Activated T-helper 1 cell treated with Interleukin-2 at 50 U/mL for 16 hours (primary cell): ENCODE results near the gene FCMR.

Source experiments
- DNase-seq: peaks from one replicate; pipeline ENCODE4 v3.0.0-alpha.2; 2020; ENCODE audit warnings: low read depth

FCMR gene

DNA sequence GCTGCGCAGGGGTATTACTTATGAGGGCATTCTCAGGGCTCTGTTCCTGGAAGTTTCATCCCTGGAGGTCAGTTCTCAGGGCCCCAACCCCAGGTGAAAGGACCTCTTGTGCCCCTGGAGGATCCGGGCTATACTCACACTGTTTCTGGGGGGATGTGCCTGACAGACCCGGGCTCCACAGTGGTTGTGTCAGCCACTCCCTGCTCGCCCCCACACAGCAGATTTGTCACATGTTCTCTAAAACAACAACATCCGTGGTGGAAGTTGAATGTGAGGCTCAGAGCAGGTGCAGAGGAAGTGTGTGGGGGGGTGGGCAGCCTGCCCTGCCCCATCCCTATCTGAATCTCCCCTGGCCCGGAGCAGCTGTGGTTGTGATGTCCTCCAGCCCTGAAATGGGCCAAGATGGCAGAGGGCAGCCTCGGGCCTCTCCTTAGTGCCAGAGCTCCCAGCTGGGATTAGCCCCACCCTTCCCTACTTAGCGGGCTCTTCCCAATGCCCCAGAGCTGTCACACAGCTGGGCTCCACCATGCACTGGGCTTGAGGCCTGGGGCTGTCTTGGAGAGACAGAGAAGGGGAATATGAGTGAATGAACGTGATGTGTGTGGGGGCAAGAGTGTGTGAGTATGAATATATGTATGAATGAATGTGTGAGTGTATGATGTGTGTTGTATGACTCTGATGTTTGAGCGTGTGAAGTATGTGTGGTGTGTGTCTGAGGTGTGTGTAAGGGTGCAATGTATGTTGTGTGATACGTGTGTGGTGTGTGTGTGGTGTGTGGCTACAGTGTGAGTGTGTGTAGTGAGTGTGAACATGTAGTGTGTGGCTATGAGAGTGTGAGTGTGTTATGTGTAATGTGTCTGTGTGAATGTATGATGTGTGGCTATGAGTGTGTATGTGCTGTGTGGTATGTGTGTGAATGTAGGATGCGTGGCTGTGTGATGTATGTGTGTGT is 1.5 kb upstream of the FCMR start:
- peak; percentile 69 for DNase-seq

DNA sequence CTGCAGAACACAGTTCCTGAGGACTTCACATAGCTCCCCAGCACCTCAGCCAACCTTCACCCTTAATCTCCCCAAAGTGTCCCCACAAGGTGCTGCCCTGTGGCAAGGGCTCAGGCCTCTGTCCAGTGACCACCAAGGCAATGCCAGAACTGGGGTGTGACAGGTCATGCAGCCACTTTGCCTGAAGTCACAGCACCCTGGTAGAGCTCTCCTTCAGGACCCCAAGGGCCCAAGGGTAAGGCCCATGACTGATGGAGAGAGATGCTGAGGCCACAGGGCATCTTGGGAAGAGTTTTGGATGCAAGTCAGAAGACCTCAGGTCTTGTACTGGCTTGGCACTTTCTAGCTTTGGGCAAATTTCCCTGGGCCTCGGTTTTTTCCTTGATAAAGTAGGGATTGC is 783 bp upstream of the FCMR start:
- no peak for DNase-seq

DNA sequence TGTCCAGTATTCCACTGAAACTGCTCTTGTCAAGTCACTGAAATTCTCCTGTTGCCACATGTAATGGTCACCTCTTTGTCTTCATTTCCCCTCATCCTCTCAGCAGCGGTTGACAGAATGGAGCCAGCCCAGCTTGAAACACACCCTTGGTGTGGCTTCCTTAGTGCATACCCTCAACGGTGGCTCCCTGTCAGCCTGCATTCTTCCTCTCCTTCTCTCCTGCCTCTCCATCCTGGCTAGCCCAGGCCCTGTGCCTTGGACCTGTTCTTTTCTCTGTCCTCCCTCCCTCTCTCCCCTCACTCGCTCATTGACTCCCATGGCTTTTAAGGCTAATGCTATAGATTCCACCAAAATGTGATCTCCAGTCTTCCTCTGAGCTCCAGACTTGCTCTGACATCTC is 3.7 kb downstream of the FCMR start:
- DNase-seq: no peak

DNA sequence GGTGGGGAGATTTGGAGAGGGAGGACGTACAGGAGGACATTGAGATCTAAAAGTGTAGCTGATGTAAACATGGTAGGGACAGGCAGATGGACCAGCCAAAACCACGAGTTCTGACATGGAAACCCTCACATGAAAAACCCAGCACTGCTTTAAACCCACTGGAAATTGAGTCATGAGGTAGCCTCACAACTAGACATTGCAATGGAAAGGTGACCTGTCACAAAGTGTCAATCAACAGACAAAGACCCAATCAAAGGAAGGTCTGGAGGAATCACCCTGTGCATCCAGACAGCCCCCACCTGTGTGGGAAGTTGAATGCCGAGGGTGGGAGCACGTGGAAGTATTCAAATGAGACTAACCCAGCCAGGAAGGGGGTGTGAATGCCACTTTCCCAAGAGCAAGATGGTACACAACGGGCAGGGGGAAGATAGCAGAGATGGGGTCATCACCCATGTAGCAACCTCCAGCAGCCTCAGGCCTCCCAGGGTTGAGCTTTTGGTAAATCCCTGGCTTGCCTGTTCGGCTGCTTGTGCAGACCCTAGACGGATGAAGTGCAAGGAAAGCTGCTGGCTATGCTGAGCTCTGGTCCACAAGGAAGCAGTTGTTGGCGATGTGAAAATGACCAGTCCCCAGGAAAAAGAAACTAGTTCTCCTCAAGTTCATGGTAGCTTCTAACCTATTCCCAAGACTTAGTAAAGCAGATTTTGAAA is 5.6 kb downstream of the FCMR start:
- no peak for DNase-seq

DNA sequence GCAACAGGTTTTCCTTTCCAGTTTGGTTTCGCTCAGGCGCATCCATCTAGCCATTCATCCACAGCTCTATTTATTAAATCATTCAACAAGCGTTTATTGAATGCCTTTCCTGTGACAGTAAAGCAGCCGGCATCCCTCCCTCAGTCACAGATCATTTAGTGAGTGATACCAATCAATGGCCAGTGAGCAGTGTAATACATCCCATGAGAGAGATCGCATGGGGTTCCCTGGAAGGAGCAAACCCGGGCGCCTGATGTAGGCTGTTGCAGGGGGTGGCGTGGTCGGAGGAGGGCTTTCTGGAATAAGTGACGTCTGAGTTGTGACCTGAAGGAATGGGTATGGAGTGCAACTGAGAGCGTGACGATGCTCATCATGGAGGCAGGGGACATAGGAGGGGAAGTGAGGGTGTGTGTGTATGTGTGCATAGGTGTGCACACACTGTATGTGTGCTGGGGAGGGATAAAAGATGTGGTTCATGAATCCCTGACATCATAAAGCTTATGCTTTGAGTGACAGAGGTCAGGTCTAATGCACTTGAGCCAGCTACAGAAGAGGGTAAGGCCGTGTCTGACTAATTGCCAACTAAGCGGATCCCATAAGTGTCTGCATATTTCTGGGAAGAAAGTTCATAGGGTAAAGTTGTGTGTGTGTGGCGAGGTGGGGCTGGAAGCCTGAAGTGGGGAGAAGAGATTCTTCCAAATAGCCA is 6.6 kb downstream of the FCMR start:
- DNase-seq: no peak

DNA sequence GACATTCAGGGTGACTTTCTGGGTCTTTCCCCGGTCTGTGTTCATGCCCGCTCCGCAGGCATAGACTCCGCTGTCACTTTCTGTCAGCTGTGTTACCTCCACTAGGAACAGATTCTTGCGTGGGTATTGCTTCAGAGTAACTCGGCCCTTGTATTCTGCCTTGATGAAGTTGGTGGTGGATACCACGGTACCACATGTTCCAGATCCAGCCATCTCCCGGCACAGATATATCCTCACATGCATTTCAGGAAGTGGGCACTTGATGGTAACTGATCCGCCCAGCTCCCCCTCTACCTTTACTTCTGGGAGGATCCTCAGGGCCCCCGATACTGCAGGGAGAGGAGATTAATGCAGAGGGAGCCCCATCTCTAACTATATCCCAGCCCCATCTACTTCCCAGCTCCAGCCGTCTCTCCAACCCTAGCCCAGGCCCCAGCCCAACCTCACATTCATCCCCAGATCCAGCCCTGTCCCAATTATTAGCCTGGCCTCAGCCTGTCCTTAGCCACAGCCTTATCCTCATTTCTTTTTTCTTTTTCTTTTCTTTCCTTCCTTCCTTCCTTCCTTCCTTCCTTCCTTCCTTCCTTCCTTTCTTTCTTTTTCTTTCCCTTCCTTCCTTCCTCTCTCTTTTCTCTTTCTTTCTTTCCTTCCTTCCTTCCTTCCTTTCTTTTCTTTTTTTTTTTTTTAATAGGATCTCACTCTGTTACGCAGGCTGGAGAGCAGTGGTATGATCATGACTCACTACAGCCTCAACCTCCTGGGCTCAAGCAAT is 7.8 kb downstream of the FCMR start:
- no peak for DNase-seq

DNA sequence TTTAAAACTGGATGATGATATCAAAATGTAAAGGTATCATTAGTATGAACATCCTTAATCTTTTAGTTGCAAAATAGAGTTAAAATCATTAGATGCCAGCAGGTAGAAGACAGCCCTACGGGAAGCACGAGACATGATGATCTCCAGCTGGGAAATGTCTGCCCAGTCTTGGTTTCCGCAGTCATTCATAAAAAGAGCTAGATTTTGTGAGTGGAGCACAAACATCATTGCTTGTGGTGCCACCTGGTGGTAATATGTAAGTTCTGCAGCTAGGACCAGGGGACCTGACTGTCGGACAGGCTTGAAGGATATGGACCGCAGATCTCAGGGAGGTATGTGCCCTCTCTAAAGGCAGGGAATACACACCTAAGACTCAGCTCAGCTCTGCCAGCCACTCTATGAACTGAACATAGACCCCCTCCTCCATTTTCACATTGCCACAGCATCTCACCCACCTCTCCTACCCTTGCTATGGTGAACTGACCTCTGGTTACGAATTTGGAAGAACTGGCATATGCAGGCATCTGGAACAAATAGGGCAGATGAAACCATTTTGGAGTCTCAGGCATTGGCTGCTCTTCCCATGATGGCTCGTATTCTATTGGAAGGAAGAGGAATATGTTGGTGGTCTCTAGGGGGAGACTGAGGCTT is 9.2 kb downstream of the FCMR start:
- no peak for DNase-seq

DNA sequence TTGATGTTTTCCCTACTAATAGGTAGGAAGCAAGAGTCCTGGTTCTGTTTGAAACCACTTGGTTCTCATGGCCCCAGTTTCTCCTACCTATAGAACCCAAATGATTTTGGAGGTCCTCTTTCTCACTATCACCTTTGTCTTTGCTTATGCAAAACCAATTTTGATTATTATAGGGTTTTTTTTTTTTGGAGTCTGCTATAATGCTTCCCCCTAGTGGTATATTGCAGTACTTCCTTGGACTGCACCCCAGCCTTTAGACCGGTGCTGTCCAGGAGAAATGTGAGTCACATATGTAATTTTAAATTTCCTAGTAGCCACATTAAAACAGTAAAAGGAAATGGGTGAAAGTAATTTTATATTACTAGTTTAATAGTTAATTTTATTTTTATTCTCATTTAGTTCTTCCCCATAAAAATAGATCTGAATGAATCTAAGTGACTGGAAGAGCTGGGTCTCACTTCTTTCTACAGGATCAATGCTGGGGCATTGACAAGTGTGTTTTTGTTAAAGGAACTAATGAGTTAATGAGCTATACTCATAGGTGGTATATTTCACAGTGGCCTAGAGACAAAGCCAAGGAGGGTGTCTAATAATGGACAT is 10.6 kb downstream of the FCMR start:
- DNase-seq: no peak

DNA sequence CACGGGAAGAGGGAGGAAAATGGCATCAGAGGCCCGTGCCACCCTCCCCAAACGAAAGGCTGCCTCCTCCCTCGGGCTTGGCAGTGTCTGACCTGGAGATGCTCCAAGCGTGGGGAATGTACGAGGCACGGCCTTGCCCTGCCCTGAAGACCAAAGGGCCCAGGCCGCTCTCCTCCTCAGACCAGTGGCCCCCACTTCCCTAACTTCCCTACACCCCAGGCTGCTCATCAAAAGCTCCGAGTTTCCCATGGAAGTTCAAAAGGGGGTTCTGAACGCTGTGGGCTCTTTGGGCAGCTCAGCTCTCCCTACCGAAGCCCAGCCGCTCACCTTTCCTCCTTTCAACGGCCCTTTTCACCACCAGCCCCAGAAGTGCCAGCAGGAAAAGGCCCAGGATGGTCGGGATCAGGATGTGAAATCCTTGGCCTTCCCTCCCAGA is 11.8 kb downstream of the FCMR start:
- no peak for DNase-seq

DNA sequence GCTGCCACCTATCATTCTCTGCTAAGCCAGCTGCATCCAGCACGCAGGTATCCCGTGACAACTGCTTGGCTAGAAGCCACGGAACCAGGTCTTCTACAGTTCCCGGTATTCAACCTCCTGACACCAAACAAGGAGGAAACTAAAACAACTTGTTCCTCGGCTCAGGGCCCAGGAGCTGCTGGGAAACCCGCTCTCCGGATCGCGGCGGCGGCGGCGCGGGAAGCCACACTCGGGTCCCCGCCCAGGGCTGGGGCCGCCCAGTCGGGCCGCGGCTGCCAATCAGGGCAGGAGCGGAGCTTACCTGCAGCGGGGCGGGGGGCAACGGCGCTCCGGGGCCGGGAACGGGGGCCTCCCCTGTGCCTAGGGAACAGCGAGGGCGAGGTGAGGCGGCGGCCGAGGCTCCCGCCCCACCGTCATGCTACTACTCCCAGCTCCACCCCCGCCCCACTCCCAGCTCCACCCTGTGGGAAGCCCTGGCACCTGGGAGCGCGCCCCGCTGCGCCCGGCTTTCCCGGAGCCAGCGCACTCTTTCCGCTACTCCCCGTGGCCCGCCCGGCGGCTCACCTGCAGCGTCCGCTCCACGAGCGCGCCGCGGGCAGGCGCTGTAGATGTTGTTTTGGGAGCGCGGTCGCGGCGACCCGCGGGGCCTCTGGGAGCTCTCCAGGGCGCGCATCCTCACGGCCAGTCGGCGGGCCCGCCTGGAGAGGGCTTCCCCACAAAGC is 12.4 kb downstream of the FCMR start:
- DNase-seq: peak; percentile 40

DNA sequence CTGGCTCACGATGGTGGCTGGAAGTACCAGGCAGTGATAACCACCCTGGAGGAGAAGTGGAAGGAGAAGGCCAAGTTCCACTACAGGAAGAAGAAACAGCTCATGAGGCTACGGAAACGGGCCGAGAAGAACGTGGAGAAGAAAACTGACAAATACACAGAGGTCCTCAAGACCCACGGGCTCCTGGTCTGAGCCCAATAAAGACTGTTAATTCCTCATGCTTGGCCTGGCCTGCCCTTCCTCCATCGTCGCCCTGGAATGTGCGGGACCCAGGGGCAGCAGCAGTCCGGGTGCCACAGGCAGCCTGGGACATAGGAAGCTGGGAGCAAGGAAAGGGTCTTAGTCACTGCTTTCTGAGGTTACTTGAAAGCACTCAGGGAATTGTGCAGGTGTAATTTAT is 13.7 kb downstream of the FCMR start:
- no peak for DNase-seq

DNA sequence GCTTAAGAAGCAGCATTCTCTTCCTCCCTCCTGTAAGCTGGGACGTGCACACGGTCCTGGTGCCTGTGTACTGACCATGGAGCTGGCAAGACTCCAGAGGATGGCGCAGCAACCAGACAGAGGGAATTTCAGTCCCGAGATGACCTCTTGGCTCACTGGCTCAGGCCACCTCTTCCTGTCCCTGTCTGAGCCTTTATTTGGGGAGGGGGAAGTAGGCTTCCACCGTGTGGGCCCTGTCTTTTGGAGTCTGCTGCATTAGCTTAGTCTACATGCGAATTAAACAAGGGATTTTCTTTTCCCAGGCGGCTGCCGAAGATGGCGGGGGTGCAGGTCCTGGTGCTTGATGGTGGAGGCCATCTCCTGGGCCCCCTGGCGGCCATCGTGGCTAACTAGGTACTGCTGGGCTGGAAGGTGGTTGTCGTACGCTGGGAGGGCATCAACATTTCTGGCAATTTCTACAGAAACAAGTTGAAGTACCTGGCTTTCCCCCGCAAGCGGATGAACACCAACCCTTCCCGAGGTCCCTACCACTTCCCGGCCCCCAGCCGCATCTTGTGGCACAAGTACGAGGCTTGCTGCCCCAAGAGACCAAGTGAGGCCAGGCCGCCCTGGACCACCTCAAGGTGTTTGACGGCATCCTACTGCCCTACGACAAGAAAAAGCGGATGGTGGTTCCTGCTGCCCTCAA is 14.3 kb downstream of the FCMR start:
- DNase-seq: no peak

DNA sequence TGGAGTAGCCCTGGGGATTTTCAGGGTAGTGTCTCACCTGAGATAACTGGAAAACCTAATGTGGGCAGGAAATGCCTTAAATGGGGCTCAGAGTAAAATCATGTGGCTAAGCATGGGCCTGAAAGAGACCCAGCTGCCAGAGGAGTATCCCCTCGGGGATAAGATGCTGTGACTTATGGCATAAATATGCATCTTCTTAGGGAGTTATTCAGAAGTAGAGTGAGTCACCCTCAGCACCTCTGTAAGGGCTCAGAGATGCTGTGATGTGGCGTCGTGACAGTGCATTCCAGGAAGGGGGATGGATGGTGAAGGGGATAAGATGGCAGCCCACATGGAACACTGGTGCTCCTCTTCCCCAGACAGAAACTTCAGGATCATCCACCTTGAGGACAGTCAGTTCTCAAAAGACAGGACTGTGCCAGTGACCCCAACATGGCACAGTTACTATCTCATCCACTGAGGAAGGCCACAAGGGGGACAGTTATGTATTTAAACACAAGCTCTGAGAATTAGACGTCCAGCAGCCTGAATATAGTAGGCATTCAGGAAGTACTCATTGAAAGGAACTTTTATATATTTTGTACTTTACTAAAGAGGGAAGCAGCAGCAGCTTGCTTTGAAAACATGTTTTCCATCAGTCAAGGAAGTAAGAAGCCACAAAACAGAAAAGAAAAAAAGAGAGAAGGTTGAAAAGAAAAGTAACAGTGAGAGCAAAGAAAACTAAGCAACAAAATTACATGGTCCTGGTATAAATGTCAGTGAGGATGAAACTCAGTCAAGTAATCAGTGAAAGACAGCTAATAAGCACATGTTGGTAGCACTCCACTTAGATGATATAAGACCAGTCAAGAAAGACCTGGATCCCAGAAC is 16.2 kb downstream of the FCMR start:
- DNase-seq: no peak

DNA sequence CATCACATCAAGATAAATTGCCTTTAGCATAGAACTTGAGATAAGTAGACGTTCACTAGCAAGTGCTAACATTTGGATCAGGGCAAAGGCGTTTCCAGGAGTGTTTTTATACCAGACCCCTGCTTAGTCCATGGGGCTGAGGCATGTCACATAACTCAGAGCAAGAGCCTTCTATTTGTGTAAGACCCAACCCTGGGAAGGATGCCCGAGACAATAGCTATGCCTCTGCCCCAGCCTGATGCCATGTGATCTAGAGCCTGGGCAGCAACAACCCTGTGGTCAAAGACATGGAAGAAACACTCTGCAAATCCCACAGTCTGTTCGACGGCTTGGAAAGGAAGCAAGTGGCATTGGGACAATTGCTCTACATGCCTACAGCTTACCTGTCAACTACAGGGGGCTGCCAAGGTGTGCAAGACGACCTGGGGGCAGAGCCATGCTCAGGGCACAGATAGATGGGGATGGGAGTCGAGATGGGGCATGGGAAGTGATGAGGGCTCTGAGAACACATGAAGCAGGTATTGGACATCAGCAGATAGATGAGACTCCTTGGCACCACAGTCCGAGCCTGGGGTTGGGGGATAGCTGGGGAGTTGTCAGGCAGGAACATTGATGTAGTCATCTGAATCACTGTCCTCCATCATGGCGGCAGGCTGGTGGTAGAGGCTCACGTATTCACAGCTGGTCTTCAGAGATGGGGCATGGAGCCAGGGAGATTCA is 17.2 kb downstream of the FCMR start:
- DNase-seq: no peak

DNA sequence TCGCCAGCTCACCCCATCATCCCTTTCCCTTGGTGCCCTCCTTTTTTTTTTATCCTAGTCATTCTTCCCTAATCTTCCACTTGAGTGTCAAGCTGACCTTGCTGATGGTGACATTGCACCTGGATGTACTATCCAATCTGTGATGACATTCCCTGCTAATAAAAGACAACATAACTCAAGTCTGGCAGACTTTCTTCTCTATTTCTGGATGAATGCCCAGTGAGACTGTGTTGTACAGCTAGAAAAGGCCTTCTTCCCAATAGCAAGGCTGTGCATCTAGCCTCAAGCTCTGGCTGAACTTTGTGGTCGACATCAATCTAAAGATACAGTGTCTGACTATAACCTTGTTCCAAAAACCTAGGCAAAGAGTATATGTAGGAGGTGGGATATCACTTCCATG is 18.1 kb downstream of the FCMR start:
- no peak for DNase-seq

DNA sequence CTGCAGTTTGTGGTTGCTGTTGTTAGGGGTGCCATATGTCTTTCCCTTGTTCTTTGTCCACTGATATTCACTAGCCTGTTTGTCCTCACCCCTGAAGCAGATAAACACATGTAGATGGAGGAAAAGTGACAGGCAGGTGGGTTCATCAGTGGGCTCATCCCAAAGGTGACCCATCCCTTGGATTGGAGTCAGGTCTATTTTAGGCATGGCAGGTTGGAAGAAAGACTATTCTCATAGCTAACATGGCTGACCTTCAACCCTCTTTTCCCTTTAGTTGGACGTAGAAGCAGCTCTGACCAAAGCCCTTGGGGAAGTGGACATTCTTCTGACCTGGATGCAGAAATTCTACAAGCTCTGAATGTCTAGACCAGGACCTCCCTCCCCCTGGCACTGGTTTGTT is 19.0 kb downstream of the FCMR start:
- no peak for DNase-seq

DNA sequence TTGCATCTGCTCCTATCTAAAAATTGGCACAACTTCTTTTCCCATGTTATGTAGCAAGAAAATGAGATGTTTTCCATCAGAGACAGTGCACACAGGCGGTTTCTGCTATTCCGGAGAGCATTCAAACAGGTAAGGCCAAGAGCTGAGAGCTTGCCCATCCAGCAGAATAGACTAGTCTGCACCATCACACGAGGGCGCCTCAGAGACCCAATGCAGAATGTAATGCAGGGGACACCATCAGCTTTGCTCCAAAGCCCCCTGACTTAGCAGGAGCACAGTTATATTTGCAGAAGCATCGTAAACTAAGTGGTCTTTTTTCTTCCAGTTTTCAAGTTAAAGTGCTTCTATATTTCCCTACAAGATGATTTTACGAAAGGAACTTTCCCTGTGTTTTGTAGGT is 19.8 kb downstream of the FCMR start:
- DNase-seq: no peak

DNA sequence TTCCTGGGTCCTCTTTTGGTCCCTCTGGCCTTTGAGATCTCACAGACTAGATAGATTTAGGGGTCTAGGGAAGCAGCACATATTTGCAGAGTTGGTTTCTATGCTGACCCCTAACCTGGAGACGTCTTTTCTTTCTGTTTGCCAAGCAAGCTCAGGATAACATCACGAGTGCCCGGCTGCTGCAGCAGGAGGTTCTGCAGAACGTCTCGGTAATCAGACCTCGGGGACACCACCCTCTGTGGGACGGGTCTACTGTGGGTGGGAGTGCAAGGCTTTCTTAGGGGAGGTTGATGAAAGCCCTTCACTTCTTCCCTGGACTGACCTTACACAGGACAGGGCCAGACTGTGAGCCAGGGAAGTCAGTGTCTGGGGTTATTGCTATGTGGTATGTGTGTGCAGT is 21.6 kb downstream of the FCMR start:
- no peak for DNase-seq
